ENCODE measurements around the gene TTC21B. TPM values are rescaled to one million over a fixed set of nuclear protein-coding genes. Genes with fewer than 3 reads are reported as not detected.

Gene TTC21B
- total and polyA plus RNA-seq, 2 of the 8 experiments (the other 6 are each of a cell fraction or from before 2014, with no cell fraction given), result 6.9 to 20.8 TPM

DNA sequence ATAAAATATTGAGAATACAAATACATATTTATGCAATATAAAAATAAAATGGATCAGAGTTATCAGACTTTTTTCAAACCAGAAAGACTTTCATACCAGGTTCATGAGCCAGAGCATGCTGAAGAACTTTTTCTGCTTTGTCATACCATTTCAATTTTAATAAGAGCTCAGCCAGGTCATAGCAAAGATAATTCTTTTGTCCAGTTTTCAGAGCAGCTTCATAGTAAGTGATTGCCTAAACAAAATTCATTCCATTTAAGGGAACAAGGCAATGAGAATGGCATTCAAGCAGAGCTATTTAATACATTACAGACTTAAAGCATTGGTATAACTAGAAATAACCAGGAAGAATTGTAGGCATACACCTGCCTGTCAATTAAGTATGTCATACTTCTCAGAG is 42.3 kb downstream of the TTC21B start:
- Histone ChIP-seq H3K23ac (ENCODE audit: insufficient read length) (no peak overlapping the region), H2BK20ac (ENCODE audit: low read length) (no peak overlapping the region), H4K91ac (replicated peaks; ENCODE audit: insufficient read length, low read length) (no peak overlapping the region), H3K4me3 (ENCODE audit: extremely low read depth in 1 of 4, insufficient read depth in 2 of 4, low read depth in 3 of 4, low read length in 4 of 4) (no peak overlapping the region), H3K4me1 (replicated peaks in 1 of 4; ENCODE audit: control insufficient read depth in 3 of 4, insufficient read depth in 4 of 4, low read length in 3 of 4) (no peaks in the 10 kb centered on the region), H2BK15ac (ENCODE audit: low read length) (no peak overlapping the region), H3K79me2 (ENCODE audit: control insufficient read depth in 1 of 2, insufficient read depth in 2 of 2, low read length in 2 of 2) (no peaks in the 10 kb centered on the region), H3K9ac (replicated peaks in 1 of 4; ENCODE audit: extremely low read depth in 1 of 4, low read depth in 3 of 4, low read length in 3 of 4) (no peak overlapping the region), H3K4me2 (ENCODE audit: insufficient read depth in 1 of 2, low read depth in 2 of 2, low read length in 2 of 2) (no peak overlapping the region), H3K9me3 (ENCODE audit: insufficient read depth in 2 of 2, low read depth in 1 of 2, low read length in 1 of 2) (no peaks in the 10 kb centered on the region), H2BK5ac (ENCODE audit: low read depth, low read length) (no peak overlapping the region), H3K36me3 (ENCODE audit: control insufficient read depth in 2 of 4, insufficient read depth in 4 of 4, low read length in 3 of 4) (peaks cover 0 to 32% (median 11%) of the 10 kb centered on the region in 4 experiments; a peak in 5 of 8 replicates), H2BK12ac (ENCODE audit: low read depth, low read length) (no peak overlapping the region), H4K20me1 (replicated peaks in 1 of 2; ENCODE audit: control insufficient read depth in 1 of 2, insufficient read depth in 2 of 2, low read length in 2 of 2) (no peaks in the 10 kb centered on the region), H3K4ac (replicated peaks; ENCODE audit: insufficient read length, low read depth, low read length) (no peak overlapping the region), H3K14ac (ENCODE audit: insufficient read length) (no peak overlapping the region), H3K23me2 (ENCODE audit: low read depth, low read length) (no peaks in the 10 kb centered on the region; the same call in 1 of the 2 replicates), H3K79me1 (ENCODE audit: low read depth, low read length) (no peaks in the 10 kb centered on the region), H4K5ac (ENCODE audit: insufficient read length, low read depth, low read length) (no peak overlapping the region), H4K8ac (ENCODE audit: extremely low read depth, insufficient read depth, low read length) (no peak overlapping the region), H2AK5ac (ENCODE audit: low read depth, low read length) (no peak overlapping the region), H3K27me3 (replicated peaks in 1 of 4; ENCODE audit: control insufficient read depth in 3 of 4, extremely low read depth in 1 of 4, insufficient read depth in 3 of 4, low read length in 3 of 4) (no peaks in the 10 kb centered on the region), H2BK120ac (replicated peaks; ENCODE audit: low read depth, low read length) (no peak overlapping the region), H2AFZ (ENCODE audit: low read length) (no peak overlapping the region), H3K27ac (ENCODE audit: low read depth, low read length) (no peak overlapping the region), H3K56ac (replicated peaks; ENCODE audit: insufficient read length, low read depth, low read length) (no peak overlapping the region), H3K18ac (ENCODE audit: extremely low read depth, low read length) (no peak overlapping the region)
- no peak for FAIRE-seq
- DNase-seq (ENCODE audit: low read depth in 1 of 2, low spot score in 2 of 2), result no peak
- ChIA-PET CTCF (ENCODE audit: partially characterized antibody) (interaction anchor here (1.2 to 1.4 kb wide), 2 partner anchors 14 to 214 kb away, joined by 3 read pairs; no protein-coding TSS in a partner anchor), POLR2A (ENCODE audit: partially characterized antibody) (no interaction called here)
- TF ChIP-seq RNF2 (IDR thresholded peaks at IDR 0.05; ENCODE audit: borderline replicate concordance, low read depth, low read length, missing control alignments, poor library complexity, severe bottlenecking), result no peak
- no peak for TF ChIP-seq SAP30 (IDR thresholded peaks at IDR 0.05; ENCODE audit: insufficient read depth, insufficient replicate concordance, low read length)
- no peak for TF ChIP-seq CTCF (IDR thresholded peaks at IDR 0.05; ENCODE audit: control extremely low read depth in 1 of 3, insufficient read depth in 1 of 3, low read depth in 1 of 3, low read length in 3 of 3)
- TF ChIP-seq RFX5 (IDR thresholded peaks at IDR 0.05; ENCODE audit: borderline replicate concordance, low read depth, low read length), result no peak
